Fibroblast of the conjunctiva (primary cell): Measurements from ENCODE around the gene JMJD7.

Experiments
- DNase-seq: peaks from one replicate; pipeline ENCODE4 v3.0.0-alpha.2; 2010; ENCODE audit warnings: low read depth

JMJD7 gene

GRCh38 chr15:41827880-41828806 is at the start of gene JMJD7:
Gene JMJD7, plus strand, starts transcription at chr15:41828092. Its CDS starts 33 bp downstream, at chr15:41828125.
- peak; percentile 73 for DNase-seq

DNA sequence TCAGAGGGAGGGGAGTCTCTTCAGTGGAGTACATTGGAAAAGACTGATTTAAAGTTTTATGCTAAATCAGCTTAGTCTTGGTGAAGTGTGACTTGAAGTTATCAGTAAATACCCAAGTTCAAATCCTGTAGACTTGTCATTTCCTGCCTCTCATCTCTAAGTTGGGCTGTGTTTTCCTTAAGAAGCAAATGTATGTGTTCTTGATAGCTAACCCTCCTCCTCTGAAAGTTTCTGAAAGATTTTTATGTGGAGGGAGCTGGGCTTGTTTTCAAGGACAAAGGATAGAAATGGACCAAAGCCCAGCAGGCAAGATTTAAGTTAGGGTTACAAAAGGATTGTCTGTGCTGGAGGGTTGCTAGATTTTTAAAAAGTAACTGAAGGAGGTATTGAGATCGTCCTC is 49.4 kb upstream of the JMJD7 start:
- DNase-seq = no peak

DNA sequence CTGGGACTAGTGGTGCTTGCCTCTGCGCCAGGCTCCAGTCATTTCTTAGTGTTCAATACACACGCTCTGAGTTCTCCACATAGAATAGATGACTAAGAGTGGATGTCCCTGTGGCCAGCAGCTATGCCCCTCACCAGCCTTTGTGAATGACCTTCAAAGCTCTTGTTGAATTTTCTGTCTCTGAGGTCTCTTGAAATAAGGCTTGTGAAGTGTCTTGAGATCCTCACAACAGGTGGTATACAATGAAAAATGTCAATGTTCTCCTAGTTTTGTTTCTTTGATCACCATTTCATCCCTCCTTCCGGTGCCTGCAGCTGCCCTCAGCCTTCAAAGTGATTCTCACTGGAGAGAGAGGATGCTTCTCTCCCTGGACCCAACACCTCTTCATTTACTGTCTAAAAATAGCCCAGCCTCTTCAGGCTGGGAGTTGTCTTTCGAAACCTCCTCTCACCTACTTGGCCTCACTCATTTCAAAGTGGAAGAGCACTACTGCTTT is 48.2 kb upstream of the JMJD7 start:
- no peak for DNase-seq

- DNase-seq = no peak
Measured at GRCh38 chr15:41780266-41780665, 47.6 kb upstream of the JMJD7 start.

DNA sequence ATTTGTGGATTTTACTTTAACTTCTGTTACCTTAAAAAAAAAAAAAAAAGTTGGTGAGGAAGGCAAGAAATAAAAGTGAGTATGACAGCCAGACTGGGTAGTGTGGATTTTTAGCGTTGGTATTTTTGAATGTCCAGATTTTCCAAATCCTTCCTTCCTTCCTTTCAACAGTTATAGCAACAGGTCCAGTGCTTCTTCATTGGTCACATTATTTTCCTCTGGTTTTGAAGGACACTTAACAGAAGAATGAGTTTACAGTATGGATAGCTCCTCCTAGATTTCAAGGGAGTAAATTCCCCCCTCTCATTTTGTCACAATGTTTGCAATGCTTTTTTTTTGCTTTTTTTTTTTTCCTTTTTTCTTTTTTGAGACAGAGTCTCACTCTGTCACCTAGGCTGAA is 47.2 kb upstream of the JMJD7 start:
- no peak for DNase-seq

DNA sequence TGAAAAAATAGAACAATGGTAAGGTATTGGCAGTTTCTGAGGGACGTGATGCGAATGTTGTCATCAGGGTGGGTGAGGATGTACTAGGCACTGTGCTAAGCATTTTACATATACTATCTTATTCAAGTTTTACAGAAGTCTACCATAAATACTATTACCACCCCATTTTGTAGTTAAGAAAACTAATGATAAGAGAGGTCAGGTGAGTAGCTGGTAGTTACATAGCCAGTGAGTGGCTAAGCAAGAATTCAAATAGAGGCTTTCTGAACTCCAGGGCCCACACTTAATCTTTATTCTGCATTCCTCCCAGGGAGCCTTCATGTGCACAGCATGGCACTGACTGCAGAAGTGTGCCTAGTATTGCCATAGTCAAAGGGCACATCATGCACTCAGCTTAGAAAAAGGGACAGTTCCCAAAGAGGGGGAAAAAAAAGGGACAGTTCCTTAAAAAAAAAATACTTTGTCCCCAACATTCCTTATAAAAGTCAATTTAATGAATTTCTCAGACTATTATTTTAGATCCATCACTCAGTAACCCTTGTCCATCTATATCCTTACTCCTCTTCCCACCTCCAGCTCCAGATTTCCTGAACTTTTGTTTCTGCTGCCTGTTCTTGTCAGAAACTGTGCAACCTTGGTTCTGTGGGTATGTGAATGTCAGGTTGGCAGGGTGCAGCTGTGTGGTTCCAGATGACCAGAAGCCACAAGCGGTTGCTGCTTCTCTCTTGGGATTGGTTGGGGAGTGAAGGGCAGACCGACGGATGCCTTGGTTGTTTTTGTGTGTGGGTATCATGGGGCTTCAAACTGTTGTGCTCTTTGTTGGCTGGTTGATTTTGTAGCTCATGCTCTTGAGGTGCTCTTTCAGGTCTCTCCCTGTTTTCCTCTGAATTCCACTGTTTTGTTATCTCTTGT is 45.3 kb upstream of the JMJD7 start:
- DNase-seq = no peak

GRCh38 chr15:41783296-41783695 is 44.6 kb upstream of the JMJD7 start:
- DNase-seq = no peak

- no peak for DNase-seq
Measured at GRCh38 chr15:41788262-41788661, 39.6 kb upstream of the JMJD7 start.

DNA sequence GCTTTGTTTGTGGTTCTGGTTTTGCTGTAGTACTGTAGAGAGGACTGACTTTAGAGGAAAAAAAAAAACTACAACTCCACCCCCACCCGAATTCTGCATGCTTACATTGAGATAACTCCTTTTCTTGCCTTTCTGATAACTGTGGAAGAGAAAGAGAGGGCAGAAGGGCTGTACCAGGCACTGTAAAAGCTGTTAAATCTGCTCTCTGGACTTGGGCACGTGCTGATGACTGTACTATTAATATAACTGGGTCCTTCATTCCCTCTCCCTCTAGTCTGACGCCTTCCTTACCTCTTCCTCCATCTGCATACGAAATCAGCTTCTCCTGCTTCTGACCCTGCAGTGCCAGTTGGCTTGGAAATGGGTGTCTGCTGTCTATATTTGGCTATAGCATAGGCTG is 38.7 kb upstream of the JMJD7 start:
- DNase-seq = no peak

DNA sequence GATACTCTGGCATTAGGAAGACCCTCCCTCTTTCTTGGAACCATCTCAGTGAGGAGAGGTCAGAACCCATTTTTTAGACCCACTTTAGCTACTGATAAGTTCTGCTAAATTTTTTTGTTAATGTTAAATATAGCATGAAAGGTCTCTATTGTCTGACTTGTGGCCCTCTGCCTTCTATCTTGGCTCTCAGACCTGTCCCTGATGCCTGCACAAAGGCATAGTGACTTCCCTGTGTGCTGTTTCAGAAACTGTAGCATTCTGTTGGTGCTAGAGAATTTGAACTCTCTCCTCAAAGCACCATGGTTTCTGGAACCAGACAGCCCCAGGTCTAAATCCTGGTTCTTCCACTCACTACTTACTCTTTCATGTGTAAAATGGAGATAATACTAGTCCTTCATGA is 38.2 kb upstream of the JMJD7 start:
- no peak for DNase-seq

GRCh38 chr15:41790169-41790568 is 37.7 kb upstream of the JMJD7 start:
- DNase-seq = no peak

DNA sequence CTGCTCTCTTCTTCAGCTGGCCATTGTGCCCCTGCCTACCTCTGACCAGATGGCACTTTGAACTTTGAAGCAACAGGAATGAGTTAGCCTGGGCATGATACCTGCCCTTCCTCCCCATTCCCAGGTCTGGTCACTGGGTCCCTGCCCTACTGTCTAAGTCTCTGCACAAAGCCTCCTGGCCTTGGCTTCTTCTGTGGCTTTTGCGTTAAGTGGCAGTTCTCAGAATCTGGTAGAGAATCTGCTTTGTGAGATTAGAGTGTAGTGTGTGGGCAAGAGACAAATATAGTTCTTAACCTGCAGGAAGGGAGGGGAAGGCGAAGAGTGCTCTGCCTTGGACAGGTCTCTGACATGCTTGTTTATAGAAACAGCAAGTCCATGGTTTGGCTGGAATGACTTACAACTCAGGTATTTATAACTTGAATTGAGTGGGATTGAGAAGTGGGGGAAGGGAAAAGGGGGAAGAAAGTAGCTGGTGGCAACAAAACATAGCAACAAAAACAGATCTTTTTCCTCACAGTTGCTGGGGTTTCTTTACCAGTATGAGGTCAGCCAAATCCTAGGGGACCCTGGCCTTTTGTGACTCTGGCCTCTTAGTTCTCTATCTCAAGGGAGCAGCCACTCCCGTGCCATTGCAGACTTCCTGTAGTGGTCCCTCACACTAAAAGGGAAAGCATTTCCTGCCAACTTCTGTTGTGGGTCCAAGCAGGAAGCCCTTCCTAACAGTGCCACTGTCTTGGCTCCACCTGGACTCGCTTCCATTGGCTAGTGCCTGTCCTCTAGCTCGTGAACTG is 36.9 kb upstream of the JMJD7 start:
- DNase-seq = peak; percentile 55

DNA sequence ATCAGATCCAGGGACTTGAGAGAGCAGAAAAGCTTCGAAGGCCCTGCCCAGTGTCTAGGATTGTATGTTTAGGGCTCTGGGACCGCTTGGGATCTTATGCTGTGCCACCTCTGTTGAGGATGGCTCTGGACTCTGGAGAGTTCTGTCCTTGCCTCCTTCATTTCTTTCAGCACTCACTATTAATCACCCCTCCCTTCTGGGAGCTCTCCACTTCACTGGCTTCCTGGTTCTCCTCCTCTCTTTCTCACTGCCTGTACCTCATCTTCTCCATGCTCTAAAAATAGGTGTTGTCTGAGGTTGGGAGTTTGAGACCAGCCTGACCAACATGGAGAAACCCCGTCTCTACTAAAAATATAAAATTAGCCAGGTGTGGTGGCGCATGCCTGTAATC is 36.4 kb upstream of the JMJD7 start:
- DNase-seq = no peak

GRCh38 chr15:41792000-41792637 is 35.8 kb upstream of the JMJD7 start:
- DNase-seq = no peak

- no peak for DNase-seq
Measured at GRCh38 chr15:41794081-41794480, 33.8 kb upstream of the JMJD7 start.

DNA sequence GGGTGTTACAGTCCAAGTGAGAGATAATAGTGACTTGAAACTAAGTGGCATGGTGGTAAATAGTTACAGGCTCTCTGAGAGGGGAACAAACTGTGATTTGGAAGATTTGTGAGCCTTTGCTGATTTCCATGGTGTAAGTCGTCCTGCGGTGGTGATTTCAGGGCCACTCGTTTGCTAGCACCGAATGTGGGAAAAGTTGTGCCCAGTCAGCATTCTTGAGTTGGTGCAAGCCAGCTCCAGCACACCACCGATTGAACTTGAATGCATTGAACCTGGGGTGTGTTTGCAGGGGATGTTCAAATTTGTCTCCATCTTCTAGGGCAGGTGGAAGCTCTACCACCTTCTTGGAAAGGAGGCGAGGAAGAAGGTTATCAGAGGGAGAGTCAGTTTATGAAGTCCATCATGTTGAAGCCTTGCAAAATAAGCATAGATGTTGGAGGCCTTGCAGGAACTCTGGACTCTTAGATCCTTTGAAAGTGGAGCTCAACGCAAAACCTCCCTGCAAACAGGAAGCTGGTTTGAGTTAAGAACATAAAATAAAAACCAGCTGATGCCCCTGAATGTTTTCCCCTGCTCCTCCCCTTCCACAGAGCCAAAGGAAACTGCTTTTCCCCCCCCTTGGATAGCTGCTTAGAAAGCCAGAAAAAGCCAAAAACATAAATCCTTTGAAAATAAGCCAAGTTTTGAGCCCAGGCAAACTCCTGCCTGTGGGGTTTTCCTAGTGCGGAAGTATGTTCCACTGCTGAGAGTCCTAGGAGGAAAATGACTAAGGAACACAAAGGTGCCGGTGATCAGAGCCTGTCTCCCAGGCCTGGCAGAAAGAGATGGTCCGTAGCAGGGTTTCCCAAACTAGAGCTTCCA is 31.7 kb upstream of the JMJD7 start:
- peak; percentile 87 for DNase-seq

- no peak for DNase-seq
Measured at GRCh38 chr15:41797201-41797944, 30.5 kb upstream of the JMJD7 start.

GRCh38 chr15:41798607-41799487 is 29.0 kb upstream of the JMJD7 start:
- no peak for DNase-seq

DNA sequence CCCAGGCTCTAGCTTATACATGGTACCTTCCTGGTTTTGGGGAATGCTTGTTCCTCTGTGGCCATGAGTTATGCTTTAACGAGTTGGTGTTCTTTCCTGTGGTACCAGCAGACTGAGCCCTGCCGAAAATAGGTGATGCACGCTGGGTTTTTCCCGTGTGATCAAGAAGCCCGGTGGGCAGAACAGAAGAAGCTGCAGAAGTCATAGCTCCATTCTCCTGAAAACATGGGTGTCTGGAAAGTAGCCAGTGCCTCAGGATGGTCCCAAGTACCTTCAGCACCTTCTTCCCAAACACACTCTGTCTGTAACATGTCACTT is 28.4 kb upstream of the JMJD7 start:
- DNase-seq = no peak
